ENCODE data around the gene ACYP2. TPM values are rescaled to one million over a fixed set of nuclear protein-coding genes. Genes with fewer than 3 reads are reported as not detected.

ACYP2 gene
- total RNA-seq, 4 donors from 2014 or later: 10.3 to 44.3 (median 21.7) TPM

GRCh38 chr2:54330926-54331835 lies 215.8 kb downstream of the ACYP2 start:
- intact Hi-C loops (cut with DNase I; ENCODE audit: low total_unique reads): no loop called here
- H3K27me3 ChIP-seq: no peaks in the 10 kb centered on the region
- no peaks in the 10 kb centered on the region for H3K4me1 ChIP-seq
- H3K36me3 ChIP-seq: no peaks in the 10 kb centered on the region
- no peak for TF ChIP-seq CTCF (IDR thresholded peaks at IDR 0.05)
- no peak for TF ChIP-seq POLR2A (IDR thresholded peaks at IDR 0.05)
- DNase-seq: no peak
- no peaks in the 10 kb centered on the region for H3K9me3 ChIP-seq
- H3K27ac ChIP-seq: peak overlapping the region; percentile 88
- peak overlapping the region; percentile 51 to 58 for H3K4me3 ChIP-seq

- intact Hi-C loops (cut with DNase I; ENCODE audit: low total_unique reads): no loop called here
- Histone ChIP-seq H3K27me3 (no peaks in the 10 kb centered on the region), H3K36me3 (no peaks in the 10 kb centered on the region), H3K27ac (no peak overlapping the region), H3K4me1 (no peaks in the 10 kb centered on the region), H3K9me3 (no peaks in the 10 kb centered on the region), H3K4me3 (no peak overlapping the region)
- no peak for TF ChIP-seq CTCF (IDR thresholded peaks at IDR 0.05)
- TF ChIP-seq POLR2A (IDR thresholded peaks at IDR 0.05): no peak
- no peak for DNase-seq
Measured at GRCh38 chr2:54332386-54332785, 217.0 kb downstream of the ACYP2 start.

- Histone ChIP-seq H3K4me3 (no peak overlapping the region), H3K27me3 (no peaks in the 10 kb centered on the region), H3K9me3 (no peaks in the 10 kb centered on the region), H3K27ac (no peak overlapping the region), H3K36me3 (no peaks in the 10 kb centered on the region), H3K4me1 (no peaks in the 10 kb centered on the region)
- intact Hi-C loops (cut with DNase I; ENCODE audit: low total_unique reads): no loop called here
- TF ChIP-seq POLR2A (IDR thresholded peaks at IDR 0.05): no peak
- no peak for TF ChIP-seq CTCF (IDR thresholded peaks at IDR 0.05)
- DNase-seq: no peak
Measured at GRCh38 chr2:54336136-54336976, 220.9 kb downstream of the ACYP2 start.

- TF ChIP-seq CTCF (IDR thresholded peaks at IDR 0.05): no peak
- no peak for TF ChIP-seq POLR2A (IDR thresholded peaks at IDR 0.05)
- intact Hi-C loops (cut with DNase I; ENCODE audit: low total_unique reads): no loop called here
- Histone ChIP-seq H3K4me3 (no peak overlapping the region), H3K27me3 (no peaks in the 10 kb centered on the region), H3K27ac (no peak overlapping the region), H3K9me3 (no peaks in the 10 kb centered on the region), H3K36me3 (no peaks in the 10 kb centered on the region), H3K4me1 (no peaks in the 10 kb centered on the region)
- no peak for DNase-seq
Measured at GRCh38 chr2:54336977-54337255, 221.5 kb downstream of the ACYP2 start.

- intact Hi-C loops (cut with DNase I; ENCODE audit: low total_unique reads): no loop called here
- Histone ChIP-seq H3K4me3 (no peak overlapping the region), H3K36me3 (no peaks in the 10 kb centered on the region), H3K9me3 (no peaks in the 10 kb centered on the region), H3K27ac (no peak overlapping the region), H3K27me3 (no peaks in the 10 kb centered on the region), H3K4me1 (no peaks in the 10 kb centered on the region)
- no peak for DNase-seq
- TF ChIP-seq POLR2A (IDR thresholded peaks at IDR 0.05) (no peak), CTCF (IDR thresholded peaks at IDR 0.05) (peak in 1 of 4 experiments; percentile 9)
Measured at GRCh38 chr2:54341656-54342055, 226.2 kb downstream of the ACYP2 start.
